HG02571 (cell line): ENCODE measurements around the gene RCN2.

ENCODE experiments used
- ATAC-seq: cut with Tn5 transposase; IDR thresholded peaks from one replicate; pipeline ENCODE4 v1.9.1; 2021; ENCODE audit warnings: mild to moderate bottlenecking, moderate library complexity; ENCODE audit not compliant: unreplicated experiment

Gene RCN2

GRCh38 chr15:76973362-76973743 is 41.8 kb downstream of the RCN2 start:
- no peak for ATAC-seq

- no peak for ATAC-seq
These were observed 42.4 kb downstream of the RCN2 start for GRCh38 chr15:76973906-76974305.

- ATAC-seq: no peak
These were observed 43.0 kb downstream of the RCN2 start for GRCh38 chr15:76974456-76975036.

- no peak for ATAC-seq
These were observed 44.6 kb downstream of the RCN2 start for GRCh38 chr15:76976141-76976540.

- no peak for ATAC-seq
These were observed 45.2 kb downstream of the RCN2 start for GRCh38 chr15:76976572-76977270.

- ATAC-seq: no peak
These were observed 47.2 kb downstream of the RCN2 start for GRCh38 chr15:76978522-76979330.

GRCh38 chr15:76979331-76979925 is 47.9 kb downstream of the RCN2 start:
- no peak for ATAC-seq

- ATAC-seq: no peak
These were observed 48.5 kb downstream of the RCN2 start for GRCh38 chr15:76979996-76980520.

- no peak for ATAC-seq
These were observed 50.8 kb downstream of the RCN2 start for GRCh38 chr15:76982356-76982755.

- no peak for ATAC-seq
These were observed 51.2 kb downstream of the RCN2 start for GRCh38 chr15:76982756-76983155.

- ATAC-seq: no peak
These were observed 52.2 kb downstream of the RCN2 start for GRCh38 chr15:76983590-76984375.

GRCh38 chr15:76986743-76987142 is 55.2 kb downstream of the RCN2 start:
- no peak for ATAC-seq

- no peak for ATAC-seq
These were observed 55.7 kb downstream of the RCN2 start for GRCh38 chr15:76987276-76987675.

GRCh38 chr15:76987896-76988860 is 56.6 kb downstream of the RCN2 start:
- ATAC-seq: peak; percentile 67

GRCh38 chr15:76988867-76989780 is 57.6 kb downstream of the RCN2 start:
- ATAC-seq: peak; percentile 13

- ATAC-seq: no peak
These were observed 59.5 kb downstream of the RCN2 start for GRCh38 chr15:76991048-76991447.

GRCh38 chr15:76991741-76992645 is 60.4 kb downstream of the RCN2 start:
- no peak for ATAC-seq
